Stimulated activated naive CD8-positive, alpha-beta T cell treated with anti-CD3 and anti-CD28 coated beads, Interleukin-15, Interleukin-2, amounts not matched to agents 100 ng/mL and 50 ng/mL, for 24 hours (primary cell): Measurements from ENCODE around the gene MOB2.

Experiments used
- H3K27ac Mint-ChIP-seq: one replicate; pipeline ENCODE4 v1.8.0; 2021; ENCODE audit warnings: mild to moderate bottlenecking, mixed read lengths
- H3K27me3 Mint-ChIP-seq: one replicate; pipeline ENCODE4 v1.8.0; 2021; ENCODE audit warnings: mixed read lengths
- H3K36me3 Mint-ChIP-seq: one replicate; pipeline ENCODE4 v1.8.0; 2021; ENCODE audit warnings: low read depth, mixed read lengths
- H3K4me1 Mint-ChIP-seq: one replicate; pipeline ENCODE4 v1.8.0; 2021; ENCODE audit warnings: low read depth, mixed read lengths
- H3K4me3 Mint-ChIP-seq: one replicate; pipeline ENCODE4 v1.8.0; 2021; ENCODE audit warnings: mild to moderate bottlenecking, mixed read lengths
- H3K9me3 Mint-ChIP-seq: one replicate; pipeline ENCODE4 v1.8.0; 2021; ENCODE audit warnings: mixed read lengths

Gene MOB2

DNA sequence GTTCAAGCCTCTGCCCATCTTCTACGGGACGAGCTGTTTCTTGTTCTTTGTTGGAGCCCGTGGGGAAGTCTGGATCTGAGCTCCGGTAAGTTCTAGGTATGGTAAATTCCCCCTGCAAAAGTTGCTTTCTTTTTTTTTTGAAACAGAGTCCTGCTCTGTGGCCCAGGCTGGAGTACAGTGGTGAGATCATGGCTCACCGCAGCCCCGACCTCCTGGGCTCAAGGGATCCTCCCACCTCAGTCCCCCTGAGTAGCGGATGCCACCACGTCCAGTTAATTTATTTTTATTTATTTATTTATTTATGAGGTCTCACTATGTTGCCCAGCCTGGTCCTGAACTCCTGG is 35.5 kb upstream of the MOB2 start:
- Mint-ChIP-seq H3K36me3 (no peaks in the 10 kb centered on the region), H3K27ac (no peak overlapping the region), H3K4me1 (peaks cover 33% of the 10 kb centered on the region), H3K4me3 (no peak overlapping the region), H3K9me3 (no peaks in the 10 kb centered on the region), H3K27me3 (no peaks in the 10 kb centered on the region)

GRCh38 chr11:1521382-1522080 is 35.0 kb upstream of the MOB2 start:
- no peaks in the 10 kb centered on the region for H3K36me3 Mint-ChIP-seq
- peak overlapping the region; percentile 63 for H3K27ac Mint-ChIP-seq
- peaks cover 36% of the 10 kb centered on the region for H3K4me1 Mint-ChIP-seq
- no peak overlapping the region for H3K4me3 Mint-ChIP-seq
- H3K9me3 Mint-ChIP-seq = no peaks in the 10 kb centered on the region
- H3K27me3 Mint-ChIP-seq = no peaks in the 10 kb centered on the region

DNA sequence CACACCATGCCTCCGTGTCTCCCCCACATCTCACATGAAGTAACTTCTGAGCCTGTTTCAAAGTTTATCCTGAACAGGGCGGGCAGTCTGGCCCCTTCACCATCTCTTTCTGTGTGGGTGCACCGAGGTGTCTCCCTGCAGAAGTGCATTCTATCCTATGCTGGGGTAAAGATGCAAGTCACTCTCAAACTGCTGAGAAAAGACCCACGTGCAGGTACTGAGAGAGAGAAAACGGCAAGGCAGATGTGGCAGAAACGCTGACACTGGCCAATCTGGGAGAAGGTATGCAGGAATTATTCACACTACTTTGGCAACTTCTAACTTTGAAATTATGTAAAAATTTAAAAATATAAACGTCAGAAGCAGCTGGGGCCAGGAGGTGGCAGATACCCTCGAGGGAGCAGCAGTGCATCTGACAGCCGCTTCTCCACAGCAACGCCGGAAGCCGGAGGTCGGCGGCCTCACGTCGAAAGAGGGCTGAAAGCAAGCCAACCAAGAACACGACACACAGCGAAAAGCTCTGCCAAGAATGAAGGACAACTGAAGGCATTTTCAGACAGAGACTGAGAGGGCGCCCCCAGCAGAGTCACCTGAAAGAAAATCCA is 34.2 kb upstream of the MOB2 start:
- Mint-ChIP-seq H3K4me3 (no peak overlapping the region), H3K27ac (peak overlapping the region; percentile 63), H3K4me1 (peaks cover 44% of the 10 kb centered on the region), H3K9me3 (no peaks in the 10 kb centered on the region), H3K36me3 (no peaks in the 10 kb centered on the region), H3K27me3 (no peaks in the 10 kb centered on the region)

DNA sequence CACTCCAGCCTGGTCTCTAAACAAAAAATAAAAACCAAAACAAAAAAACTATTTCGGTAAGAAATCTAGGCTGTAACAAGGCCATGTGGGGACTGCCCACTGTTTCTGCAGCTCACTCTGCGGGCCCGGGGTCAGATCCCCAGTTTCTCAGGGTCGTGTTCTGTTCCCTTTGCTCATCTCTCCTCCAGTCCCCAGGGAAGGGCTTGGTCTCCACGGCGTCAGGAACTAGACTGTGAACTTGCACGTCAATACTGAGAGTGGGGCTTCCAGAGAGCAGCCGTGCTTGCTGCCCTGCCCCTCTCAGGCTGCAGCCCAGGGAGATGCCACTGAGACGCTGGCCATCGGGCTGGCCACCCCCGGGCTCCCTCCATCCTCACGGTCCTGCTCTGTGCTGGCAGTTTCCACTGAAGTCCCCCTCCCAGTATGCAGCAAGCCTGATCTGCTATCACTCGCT is 33.7 kb upstream of the MOB2 start:
- Mint-ChIP-seq H3K4me1 (peaks cover 49% of the 10 kb centered on the region), H3K27ac (no peak overlapping the region), H3K4me3 (no peak overlapping the region), H3K36me3 (no peaks in the 10 kb centered on the region), H3K9me3 (no peaks in the 10 kb centered on the region), H3K27me3 (no peaks in the 10 kb centered on the region)

GRCh38 chr11:1519028-1520010 is 32.7 kb upstream of the MOB2 start:
- peaks cover 54% of the 10 kb centered on the region for H3K4me1 Mint-ChIP-seq
- H3K4me3 Mint-ChIP-seq = no peak overlapping the region
- H3K9me3 Mint-ChIP-seq = no peaks in the 10 kb centered on the region
- H3K36me3 Mint-ChIP-seq = no peaks in the 10 kb centered on the region
- H3K27ac Mint-ChIP-seq = no peak overlapping the region
- H3K27me3 Mint-ChIP-seq = no peaks in the 10 kb centered on the region

DNA sequence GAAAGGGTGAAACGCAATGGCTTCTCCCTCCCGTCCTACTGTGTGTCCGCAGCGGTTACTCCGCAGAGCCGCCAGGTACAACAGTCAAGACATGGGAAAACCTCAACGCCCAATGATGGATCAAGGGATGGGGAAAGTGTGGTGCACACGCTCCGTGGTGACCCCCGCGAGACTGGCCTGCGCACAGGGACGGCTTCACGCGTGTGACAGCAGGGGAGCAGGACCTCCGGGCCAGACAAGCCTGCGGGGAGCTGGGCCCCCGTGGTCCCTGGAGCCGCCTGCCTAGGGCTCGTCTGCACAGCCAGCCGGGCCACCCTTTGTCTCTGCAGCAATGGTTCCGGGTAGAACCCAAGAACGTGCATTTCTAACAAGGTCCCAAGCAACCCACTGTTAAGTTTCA is 31.7 kb upstream of the MOB2 start:
- Mint-ChIP-seq H3K4me3 (no peak overlapping the region), H3K4me1 (peaks cover 56% of the 10 kb centered on the region), H3K27ac (no peak overlapping the region), H3K9me3 (no peaks in the 10 kb centered on the region), H3K27me3 (no peaks in the 10 kb centered on the region), H3K36me3 (peaks cover 2% of the 10 kb centered on the region)

- H3K27ac Mint-ChIP-seq = no peak overlapping the region
- H3K4me1 Mint-ChIP-seq = peaks cover 49% of the 10 kb centered on the region
- no peak overlapping the region for H3K4me3 Mint-ChIP-seq
Measured at GRCh38 chr11:1517117-1518005, 30.8 kb upstream of the MOB2 start.

DNA sequence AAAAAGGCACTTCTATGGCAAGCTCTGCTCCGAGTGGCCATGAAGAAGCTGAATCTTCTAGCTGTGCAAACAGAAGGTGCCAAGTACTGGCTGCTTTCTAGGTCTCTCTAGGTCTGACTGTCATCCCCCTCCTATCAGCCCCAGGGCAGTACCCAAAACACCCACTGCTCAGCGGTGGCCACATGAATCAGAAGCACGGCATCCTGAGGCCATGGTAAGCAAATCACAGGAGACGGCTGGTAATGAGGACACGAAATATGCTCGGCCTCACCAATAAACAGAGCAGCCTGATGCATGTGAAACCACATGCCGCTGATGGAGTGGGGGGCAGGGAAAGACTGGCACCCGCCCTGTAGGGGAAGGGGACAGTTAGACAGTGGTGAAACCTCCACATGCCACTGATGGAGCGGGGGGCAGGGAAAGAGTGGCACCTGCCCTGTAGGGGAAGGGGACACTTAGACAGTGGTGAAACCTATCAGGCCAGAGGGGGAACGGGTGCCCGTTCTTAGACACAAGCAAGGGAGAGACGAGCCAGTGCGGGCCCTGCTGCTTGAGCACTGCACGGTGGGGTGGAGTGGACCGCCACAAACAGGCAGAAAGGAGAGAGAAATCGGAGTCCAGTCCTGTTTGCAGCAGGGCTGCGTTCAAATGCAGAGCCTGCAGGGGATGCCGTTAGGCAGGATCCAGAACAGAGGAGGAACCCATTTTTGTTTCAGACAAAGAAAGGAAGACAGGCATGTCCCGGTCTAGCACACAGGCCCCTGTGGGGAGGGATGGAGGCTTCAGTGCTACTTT is 29.9 kb upstream of the MOB2 start:
- H3K4me3 Mint-ChIP-seq = no peak overlapping the region
- H3K27ac Mint-ChIP-seq = no peak overlapping the region
- H3K27me3 Mint-ChIP-seq = no peaks in the 10 kb centered on the region
- peaks cover 46% of the 10 kb centered on the region for H3K4me1 Mint-ChIP-seq
- peaks cover 4% of the 10 kb centered on the region for H3K36me3 Mint-ChIP-seq
- no peaks in the 10 kb centered on the region for H3K9me3 Mint-ChIP-seq

More at GRCh38 chr11:1517117-1518005, 30.8 kb upstream of the MOB2 start:
- Mint-ChIP-seq H3K36me3 (peaks cover 4% of the 10 kb centered on the region), H3K27me3 (no peaks in the 10 kb centered on the region), H3K9me3 (no peaks in the 10 kb centered on the region)

DNA sequence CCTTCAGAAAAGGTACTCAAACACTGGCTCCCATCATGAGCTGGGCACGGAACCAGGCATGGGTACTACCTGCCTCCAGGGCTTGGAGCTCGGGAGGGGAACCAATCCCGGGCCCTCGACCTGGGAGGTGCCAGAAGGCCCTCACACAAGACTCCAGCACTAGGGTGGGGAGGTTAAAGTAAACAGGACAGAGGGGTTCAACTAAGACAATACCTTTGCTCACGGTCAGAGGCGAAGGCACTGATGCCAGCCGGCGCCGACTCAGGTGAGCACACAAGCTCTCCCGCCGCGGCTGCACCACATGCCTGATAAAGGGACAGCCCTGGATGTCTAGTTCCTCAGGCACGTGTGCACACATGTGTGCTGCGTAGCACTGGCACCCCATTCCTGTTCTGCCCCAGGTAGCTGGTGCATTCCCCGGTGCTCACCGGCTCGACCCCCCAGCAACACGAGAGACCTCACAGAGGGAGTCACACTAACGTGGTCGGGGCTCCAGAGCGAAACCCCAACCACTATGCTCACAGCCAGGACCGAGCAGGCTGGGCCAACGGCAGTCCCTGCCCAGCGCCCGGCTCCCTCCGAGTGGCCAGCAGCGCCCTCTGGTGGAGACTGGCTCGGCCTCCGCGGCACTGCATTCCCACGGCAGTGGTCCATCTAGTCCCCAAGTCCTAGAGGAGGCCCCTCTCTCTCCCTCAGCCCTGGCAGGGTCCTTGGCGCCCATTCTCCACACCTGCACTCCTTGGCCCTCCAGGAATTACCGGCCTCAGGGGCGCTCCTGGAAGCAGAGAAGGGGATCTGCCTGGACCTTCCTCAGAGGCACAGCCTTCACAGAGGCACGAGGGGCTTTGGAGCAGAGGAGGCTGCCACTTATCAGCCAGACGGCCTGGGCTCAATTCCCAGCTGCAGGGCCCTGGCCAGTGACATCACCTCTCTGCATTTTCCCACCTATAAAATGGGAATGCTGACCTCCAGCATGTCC is 28.8 kb upstream of the MOB2 start:
- no peaks in the 10 kb centered on the region for H3K9me3 Mint-ChIP-seq
- no peaks in the 10 kb centered on the region for H3K27me3 Mint-ChIP-seq
- peaks cover 4% of the 10 kb centered on the region for H3K36me3 Mint-ChIP-seq
- peaks cover 44% of the 10 kb centered on the region for H3K4me1 Mint-ChIP-seq
- H3K4me3 Mint-ChIP-seq = no peak overlapping the region
- no peak overlapping the region for H3K27ac Mint-ChIP-seq

- H3K4me1 Mint-ChIP-seq = peaks cover 48% of the 10 kb centered on the region
- no peak overlapping the region for H3K27ac Mint-ChIP-seq
- H3K4me3 Mint-ChIP-seq = no peak overlapping the region
- H3K27me3 Mint-ChIP-seq = no peaks in the 10 kb centered on the region
- no peaks in the 10 kb centered on the region for H3K9me3 Mint-ChIP-seq
- peaks cover 4% of the 10 kb centered on the region for H3K36me3 Mint-ChIP-seq
Measured at GRCh38 chr11:1514336-1515061, 27.9 kb upstream of the MOB2 start.

GRCh38 chr11:1513326-1514296 is 27.0 kb upstream of the MOB2 start:
- Mint-ChIP-seq H3K4me3 (no peak overlapping the region), H3K27ac (no peak overlapping the region), H3K9me3 (no peaks in the 10 kb centered on the region), H3K4me1 (peaks cover 52% of the 10 kb centered on the region), H3K36me3 (peaks cover 4% of the 10 kb centered on the region), H3K27me3 (no peaks in the 10 kb centered on the region)
